ENCODE results near the gene DPYSL5. TPM values are rescaled to one million over a fixed set of nuclear protein-coding genes. Genes with fewer than 3 reads are reported as not detected.

DPYSL5 gene
- total and polyA plus RNA-seq, 2 of the 13 experiments (the other 11 are each of a cell fraction or from before 2014, with no cell fraction given): 0.15 TPM; not detected in 1

DNA sequence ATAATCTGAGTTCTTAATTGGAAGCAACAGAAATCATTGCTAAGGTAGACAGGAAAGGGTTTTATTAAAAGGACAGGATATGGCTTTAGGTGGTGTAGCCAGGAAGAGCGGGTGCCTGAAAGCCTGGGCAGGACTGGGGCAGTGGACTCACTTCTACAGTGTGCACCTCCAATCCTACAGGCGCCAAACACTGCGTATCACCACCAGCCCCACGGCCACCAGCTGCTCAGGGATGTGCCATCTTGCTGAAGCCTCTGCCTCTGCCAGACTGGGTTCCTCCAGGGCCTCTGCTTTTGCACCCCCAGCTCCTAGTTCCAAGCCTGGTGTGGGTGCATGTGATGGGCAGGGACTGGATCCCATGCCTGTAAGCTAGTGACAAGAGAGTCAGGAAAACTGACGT lies 29.7 kb upstream of the DPYSL5 start:
- Histone ChIP-seq H3K4me1 (ENCODE audit: insufficient read depth, low read length) (no peaks in the 10 kb centered on the region), H3K27ac (ENCODE audit: extremely low read length, insufficient read depth, low read length) (no peak overlapping the region), H4K20me1 (ENCODE audit: insufficient read depth, low read length) (no peaks in the 10 kb centered on the region), H2AFZ (ENCODE audit: low read length) (no peak overlapping the region), H3K9me3 (ENCODE audit: low read length) (no peaks in the 10 kb centered on the region), H3K27me3 (ENCODE audit: control insufficient read depth in 1 of 2, insufficient read depth in 2 of 2, low read length in 2 of 2) (peaks cover 1 to 25% of the 10 kb centered on the region in 2 experiments; a peak in 3 of 5 replicates), H3K36me3 (replicated peaks in 1 of 2; ENCODE audit: control insufficient read depth in 1 of 2, insufficient read depth in 2 of 2, low read length in 2 of 2) (no peaks in the 10 kb centered on the region), H3K4me2 (ENCODE audit: low read depth, low read length) (no peak overlapping the region), H3K79me2 (ENCODE audit: insufficient read depth, low read length) (no peaks in the 10 kb centered on the region), H3K9ac (ENCODE audit: insufficient read depth, low read depth, low read length) (no peak overlapping the region), H3K4me3 (replicated peaks in 1 of 3; ENCODE audit: insufficient read depth in 1 of 3, low read depth in 2 of 3, low read length in 3 of 3) (no peak overlapping the region)
- DNase-seq (ENCODE audit: low spot score) (no peak), FAIRE-seq (no peak), ATAC-seq (peak; percentile 39; the same call in 2 of the 3 replicates)
- BruUV-seq (replicated peaks): no TSS peak
- POLR2A ChIA-PET: no interaction called here
- in situ Hi-C loops (cut with HindIII; ENCODE audit: extremely low pct_ligation_motif_present, low pct_unique_long_range_greater_than_20kb) (no loop called here), intact Hi-C loops (cut with micrococcal nuclease; ENCODE audit: unreplicated experiment) (no loop called here)
- 22% methylated on average over 5 of the region's 5 CpGs for WGBS (ENCODE audit: low lambda C conversion rate)
- TF ChIP-seq GTF2F1 (IDR thresholded peaks at IDR 0.05; ENCODE audit: low read length): no peak
- no peak for TF ChIP-seq ZNF501 (CRISPR knock-in tag; IDR thresholded peaks at IDR 0.05)
- TF ChIP-seq BRCA1 (CRISPR knock-in tag; IDR thresholded peaks at IDR 0.05): no peak
- TF ChIP-seq EEA1 (CRISPR knock-in tag; IDR thresholded peaks at IDR 0.05; ENCODE audit: borderline replicate concordance): no peak
- no peak for TF ChIP-seq ZMAT5 (CRISPR knock-in tag; IDR thresholded peaks at IDR 0.05; ENCODE audit: borderline replicate concordance, low read depth)
- TF ChIP-seq, protein P1, sequence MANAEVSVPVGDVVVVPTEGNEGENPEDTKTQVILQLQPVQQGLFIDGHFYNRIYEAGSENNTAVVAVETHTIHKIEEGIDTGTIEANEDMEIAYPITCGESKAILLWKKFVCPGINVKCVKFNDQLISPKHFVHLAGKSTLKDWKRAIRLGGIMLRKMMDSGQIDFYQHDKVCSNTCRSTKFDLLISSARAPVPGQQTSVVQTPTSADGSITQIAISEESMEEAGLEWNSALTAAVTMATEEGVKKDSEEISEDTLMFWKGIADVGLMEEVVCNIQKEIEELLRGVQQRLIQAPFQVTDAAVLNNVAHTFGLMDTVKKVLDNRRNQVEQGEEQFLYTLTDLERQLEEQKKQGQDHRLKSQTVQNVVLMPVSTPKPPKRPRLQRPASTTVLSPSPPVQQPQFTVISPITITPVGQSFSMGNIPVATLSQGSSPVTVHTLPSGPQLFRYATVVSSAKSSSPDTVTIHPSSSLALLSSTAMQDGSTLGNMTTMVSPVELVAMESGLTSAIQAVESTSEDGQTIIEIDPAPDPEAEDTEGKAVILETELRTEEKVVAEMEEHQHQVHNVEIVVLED (CRISPR knock-in tag; IDR thresholded peaks at IDR 0.05; ENCODE audit: borderline replicate concordance): no peak
- TF ChIP-seq LCORL (IDR thresholded peaks at IDR 0.05): no peak
- no peak for TF ChIP-seq LCORL (CRISPR knock-in tag; IDR thresholded peaks at IDR 0.05)
- TF ChIP-seq TCF12 (IDR thresholded peaks at IDR 0.05): no peak
- TF ChIP-seq TCF12 (CRISPR knock-in tag; IDR thresholded peaks at IDR 0.05): no peak
- TF ChIP-seq STAT6 (CRISPR knock-in tag; IDR thresholded peaks at IDR 0.05; ENCODE audit: borderline replicate concordance): no peak
- TF ChIP-seq, protein P2, sequence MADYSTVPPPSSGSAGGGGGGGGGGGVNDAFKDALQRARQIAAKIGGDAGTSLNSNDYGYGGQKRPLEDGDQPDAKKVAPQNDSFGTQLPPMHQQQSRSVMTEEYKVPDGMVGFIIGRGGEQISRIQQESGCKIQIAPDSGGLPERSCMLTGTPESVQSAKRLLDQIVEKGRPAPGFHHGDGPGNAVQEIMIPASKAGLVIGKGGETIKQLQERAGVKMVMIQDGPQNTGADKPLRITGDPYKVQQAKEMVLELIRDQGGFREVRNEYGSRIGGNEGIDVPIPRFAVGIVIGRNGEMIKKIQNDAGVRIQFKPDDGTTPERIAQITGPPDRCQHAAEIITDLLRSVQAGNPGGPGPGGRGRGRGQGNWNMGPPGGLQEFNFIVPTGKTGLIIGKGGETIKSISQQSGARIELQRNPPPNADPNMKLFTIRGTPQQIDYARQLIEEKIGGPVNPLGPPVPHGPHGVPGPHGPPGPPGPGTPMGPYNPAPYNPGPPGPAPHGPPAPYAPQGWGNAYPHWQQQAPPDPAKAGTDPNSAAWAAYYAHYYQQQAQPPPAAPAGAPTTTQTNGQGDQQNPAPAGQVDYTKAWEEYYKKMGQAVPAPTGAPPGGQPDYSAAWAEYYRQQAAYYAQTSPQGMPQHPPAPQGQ (CRISPR knock-in tag; IDR thresholded peaks at IDR 0.05; ENCODE audit: borderline replicate concordance): no peak
- no peak for TF ChIP-seq ELF4 (CRISPR knock-in tag; IDR thresholded peaks at IDR 0.05; ENCODE audit: borderline replicate concordance)
- no peak for TF ChIP-seq ZNF670 (CRISPR knock-in tag; IDR thresholded peaks at IDR 0.05; ENCODE audit: borderline replicate concordance)
- CTCF ChIA-PET (ENCODE audit: low intra/inter-chr PET ratio, low total read pairs): no interaction called here

Measured in HepG2 (cell line).